ENCODE results near the gene SLC4A5.

The SLC4A5 gene

DNA sequence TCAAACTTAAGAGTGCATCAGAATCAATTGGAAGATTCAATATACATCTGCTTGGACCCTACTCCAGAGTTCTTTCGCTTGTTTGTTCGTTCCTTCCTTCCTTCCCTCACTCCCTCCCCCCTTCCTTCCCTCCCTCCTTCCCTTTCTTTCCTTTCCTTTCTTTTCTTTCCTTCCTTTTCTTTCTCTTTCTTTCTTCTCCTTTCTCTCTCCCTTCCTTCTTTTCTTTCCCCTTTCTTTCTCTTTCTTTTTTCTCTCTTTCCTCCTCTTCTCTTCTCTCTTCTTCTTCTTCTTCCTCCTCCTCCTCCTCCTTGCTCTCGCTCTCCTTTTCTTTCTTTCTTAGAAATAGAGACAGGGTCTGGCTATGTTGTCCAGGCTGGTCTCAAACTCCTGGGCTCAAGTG is 98.9 kb downstream of the SLC4A5 start:
- POLR2A ChIA-PET: no interaction called here

DNA sequence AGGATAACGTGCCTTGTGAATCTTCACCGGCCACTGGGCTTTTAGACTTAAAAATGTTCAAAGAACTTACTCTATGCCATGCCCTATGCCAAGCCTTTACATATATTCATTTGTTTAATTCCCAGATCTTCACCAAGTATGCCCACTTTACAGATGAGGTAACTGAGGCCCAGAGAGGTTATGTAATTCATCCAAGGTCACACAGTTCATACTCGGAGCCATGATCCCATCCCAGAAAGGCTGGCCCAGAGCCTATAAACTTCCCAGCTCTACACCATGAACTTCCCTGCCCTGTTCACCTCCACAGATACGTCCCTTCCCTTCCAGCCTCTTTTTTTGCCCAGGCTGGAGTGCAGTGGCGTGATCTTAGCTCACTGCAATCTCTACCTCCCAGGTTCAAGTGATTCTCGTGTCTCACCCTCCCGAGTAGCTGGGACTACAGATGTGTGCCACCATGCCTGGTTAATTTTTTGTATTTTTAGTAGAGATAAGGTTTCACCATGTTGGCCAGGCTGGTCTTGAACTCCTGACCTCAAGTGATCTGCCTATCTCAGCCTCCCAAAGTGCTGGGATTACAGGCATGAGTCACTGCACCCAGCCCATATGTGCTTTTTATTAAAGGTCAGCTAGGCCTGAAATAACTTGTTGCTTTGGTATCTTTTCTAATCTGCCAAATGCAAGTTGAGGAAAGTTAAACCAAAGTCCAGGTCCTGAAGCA is 100.7 kb downstream of the SLC4A5 start:
- ChIA-PET CTCF (no interaction called here), POLR2A (no interaction called here)
- no peak for DNase-seq (ENCODE audit: extremely low spot score)
- no peak for TF ChIP-seq FOXA1 (IDR thresholded peaks at IDR 0.05)
- no peak for TF ChIP-seq LEF1 (IDR thresholded peaks at IDR 0.05; ENCODE audit: borderline replicate concordance)
- no peak for TF ChIP-seq ARNT (IDR thresholded peaks at IDR 0.05)
- TF ChIP-seq FOXK2 (IDR thresholded peaks at IDR 0.05): no peak
- TF ChIP-seq TARDBP (IDR thresholded peaks at IDR 0.05): no peak
- no peak for TF ChIP-seq CTBP1 (IDR thresholded peaks at IDR 0.05; ENCODE audit: borderline replicate concordance)
- no peak for TF ChIP-seq FOXM1 (IDR thresholded peaks at IDR 0.05; ENCODE audit: borderline replicate concordance)
- TF ChIP-seq L3MBTL2 (conservative IDR thresholded peaks at IDR 0.05): no peak
- TF ChIP-seq PKNOX1 (IDR thresholded peaks at IDR 0.05): no peak
- TF ChIP-seq BHLHE40 (IDR thresholded peaks at IDR 0.05; ENCODE audit: borderline replicate concordance): no peak
- no peak for TF ChIP-seq HDGF (IDR thresholded peaks at IDR 0.05; ENCODE audit: borderline replicate concordance)
- no peak for TF ChIP-seq SUZ12 (IDR thresholded peaks at IDR 0.05)
- no peak for TF ChIP-seq ZNF384 (IDR thresholded peaks at IDR 0.05)

More for the DNA sequence above, 98.9 kb downstream of the SLC4A5 start:
- DNase-seq (ENCODE audit: extremely low spot score): no peak
- TF ChIP-seq CTBP1 (IDR thresholded peaks at IDR 0.05; ENCODE audit: borderline replicate concordance) (no peak), BHLHE40 (IDR thresholded peaks at IDR 0.05; ENCODE audit: borderline replicate concordance) (no peak), SUZ12 (IDR thresholded peaks at IDR 0.05) (no peak), FOXA1 (IDR thresholded peaks at IDR 0.05) (no peak)
- CTCF ChIA-PET: no interaction called here

DNA sequence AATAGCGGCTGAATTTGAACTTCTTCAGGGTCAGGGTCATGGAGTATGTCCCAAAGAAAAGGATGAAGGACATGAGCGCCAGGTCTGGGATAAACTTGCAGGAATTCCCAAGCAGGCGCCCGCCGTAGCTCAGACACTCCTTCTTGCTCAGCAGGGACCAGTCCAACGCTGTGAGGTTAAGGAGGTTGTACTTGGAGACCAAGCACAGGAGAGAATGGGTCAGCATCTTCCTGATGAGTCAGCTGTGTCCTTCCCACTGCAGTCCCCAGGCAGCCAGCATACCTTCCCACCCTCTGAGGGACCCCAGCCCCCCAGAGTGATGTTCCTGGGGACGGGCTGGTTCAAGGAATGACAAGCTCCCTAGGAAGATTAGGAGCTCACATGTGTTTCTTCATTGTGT is 103.9 kb downstream of the SLC4A5 start:
- TF ChIP-seq ELF4 (IDR thresholded peaks at IDR 0.05) (no peak), LEF1 (IDR thresholded peaks at IDR 0.05; ENCODE audit: borderline replicate concordance) (no peak), FOXK2 (IDR thresholded peaks at IDR 0.05) (no peak), L3MBTL2 (conservative IDR thresholded peaks at IDR 0.05) (no peak), HDGF (IDR thresholded peaks at IDR 0.05; ENCODE audit: borderline replicate concordance) (no peak), PKNOX1 (IDR thresholded peaks at IDR 0.05) (no peak)
- no peak for DNase-seq (ENCODE audit: extremely low spot score)
- CTCF ChIA-PET: interaction anchor here (1.2 kb wide), 1 partner anchor 10 kb away, joined by 3 read pairs; no protein-coding TSS in a partner anchor
- POLR2A ChIA-PET: no interaction called here

DNA sequence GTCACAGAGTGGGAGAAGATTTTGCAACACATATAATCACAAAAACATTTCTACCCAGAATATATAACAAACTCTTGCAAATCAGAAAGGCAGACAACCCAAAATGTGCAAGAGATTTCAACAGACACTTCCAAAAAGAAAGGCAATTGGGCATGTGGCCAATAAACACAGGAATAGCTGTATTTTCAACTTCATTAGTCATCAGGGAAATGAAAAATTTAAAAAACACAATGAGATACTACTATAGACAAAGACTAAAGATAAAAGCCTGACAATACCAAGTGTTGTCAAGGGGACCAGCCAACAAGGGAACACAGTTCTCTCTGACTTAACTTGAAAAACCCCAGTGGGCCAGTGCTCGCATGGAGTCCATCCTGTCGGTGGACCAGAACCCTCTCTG is 104.3 kb downstream of the SLC4A5 start:
- ChIA-PET POLR2A (no interaction called here), CTCF (interaction anchor here (0.6 kb wide), 1 partner anchor 417 kb away, joined by 3 read pairs; no protein-coding TSS in a partner anchor)
- TF ChIP-seq TARDBP (IDR thresholded peaks at IDR 0.05) (no peak), PKNOX1 (IDR thresholded peaks at IDR 0.05) (no peak), BHLHE40 (IDR thresholded peaks at IDR 0.05; ENCODE audit: borderline replicate concordance) (no peak), ZNF384 (IDR thresholded peaks at IDR 0.05) (no peak), SP1 (IDR thresholded peaks at IDR 0.05) (no peak), LEF1 (IDR thresholded peaks at IDR 0.05; ENCODE audit: borderline replicate concordance) (no peak), ELF4 (IDR thresholded peaks at IDR 0.05) (no peak), CTBP1 (IDR thresholded peaks at IDR 0.05; ENCODE audit: borderline replicate concordance) (no peak), FOXM1 (IDR thresholded peaks at IDR 0.05; ENCODE audit: borderline replicate concordance) (no peak), L3MBTL2 (conservative IDR thresholded peaks at IDR 0.05) (no peak), FOXK2 (IDR thresholded peaks at IDR 0.05) (no peak)
- no peak for DNase-seq (ENCODE audit: extremely low spot score)

GRCh38 chr2:74235041-74235440 is 108.2 kb downstream of the SLC4A5 start:
- POLR2A ChIA-PET: no interaction called here

GRCh38 chr2:74233648-74234047 is 109.6 kb downstream of the SLC4A5 start:
- ChIA-PET POLR2A (no interaction called here), CTCF (no interaction called here)
- TF ChIP-seq PKNOX1 (IDR thresholded peaks at IDR 0.05): no peak
- TF ChIP-seq L3MBTL2 (conservative IDR thresholded peaks at IDR 0.05): no peak
- TF ChIP-seq TARDBP (IDR thresholded peaks at IDR 0.05): no peak
- no peak for TF ChIP-seq FOXM1 (IDR thresholded peaks at IDR 0.05; ENCODE audit: borderline replicate concordance)
- TF ChIP-seq FOXK2 (IDR thresholded peaks at IDR 0.05): no peak
- no peak for TF ChIP-seq NFRKB (IDR thresholded peaks at IDR 0.05)
- DNase-seq (ENCODE audit: extremely low spot score): no peak

More at GRCh38 chr2:74235041-74235440, 108.2 kb downstream of the SLC4A5 start:
- no peak for DNase-seq (ENCODE audit: extremely low spot score)
- TF ChIP-seq FOXM1 (IDR thresholded peaks at IDR 0.05; ENCODE audit: borderline replicate concordance) (no peak), FOXK2 (IDR thresholded peaks at IDR 0.05) (no peak), L3MBTL2 (conservative IDR thresholded peaks at IDR 0.05) (no peak), CTBP1 (IDR thresholded peaks at IDR 0.05; ENCODE audit: borderline replicate concordance) (no peak), ARNT (IDR thresholded peaks at IDR 0.05) (no peak), LEF1 (IDR thresholded peaks at IDR 0.05; ENCODE audit: borderline replicate concordance) (no peak), ZNF384 (IDR thresholded peaks at IDR 0.05) (no peak), SP1 (IDR thresholded peaks at IDR 0.05) (no peak), NFRKB (IDR thresholded peaks at IDR 0.05) (no peak), HDGF (IDR thresholded peaks at IDR 0.05; ENCODE audit: borderline replicate concordance) (no peak)
- CTCF ChIA-PET: no interaction called here
